ENCODE results near the gene COG5.

GRCh38 chr7:107319724-107320228 lies 243.9 kb downstream of the COG5 start:
- TF ChIP-seq CTCF (conservative IDR thresholded peaks at IDR 0.05; ENCODE audit: low read depth in 2 of 2) (no peak), POLR2AphosphoS5 (IDR thresholded peaks at IDR 0.05; ENCODE audit: low read depth) (no peak), JUNB (IDR thresholded peaks at IDR 0.05; ENCODE audit: unreplicated experiment) (no peak), EZH2 (IDR thresholded peaks at IDR 0.05; ENCODE audit: low read depth, unreplicated experiment) (no peak), ZNF114 (CRISPR knock-in tag; IDR thresholded peaks at IDR 0.05) (no peak), REST (IDR thresholded peaks at IDR 0.05; ENCODE audit: unreplicated experiment) (no peak), ETS1 (IDR thresholded peaks at IDR 0.05) (no peak), EZH2phosphoT487 (IDR thresholded peaks at IDR 0.05; ENCODE audit: unreplicated experiment) (no peak), ZNF331 (CRISPR knock-in tag; IDR thresholded peaks at IDR 0.05; ENCODE audit: low read depth) (no peak), STAT1 (IDR thresholded peaks at IDR 0.05; ENCODE audit: unreplicated experiment) (no peak), NANOG (IDR thresholded peaks at IDR 0.05; ENCODE audit: borderline replicate concordance) (no peak), CREB1 (CRISPR knock-in tag; IDR thresholded peaks at IDR 0.05; ENCODE audit: low read depth) (no peak)
